OCI-M2 (cell line): Measurements from ENCODE around the gene B3GLCT.

Experiments
- DNase-seq: peaks from one replicate; lab custom pipeline; 2025; ENCODE audit not compliant: unreplicated experiment; lab: John Stamatoyannopoulos, UW

Gene B3GLCT

DNA sequence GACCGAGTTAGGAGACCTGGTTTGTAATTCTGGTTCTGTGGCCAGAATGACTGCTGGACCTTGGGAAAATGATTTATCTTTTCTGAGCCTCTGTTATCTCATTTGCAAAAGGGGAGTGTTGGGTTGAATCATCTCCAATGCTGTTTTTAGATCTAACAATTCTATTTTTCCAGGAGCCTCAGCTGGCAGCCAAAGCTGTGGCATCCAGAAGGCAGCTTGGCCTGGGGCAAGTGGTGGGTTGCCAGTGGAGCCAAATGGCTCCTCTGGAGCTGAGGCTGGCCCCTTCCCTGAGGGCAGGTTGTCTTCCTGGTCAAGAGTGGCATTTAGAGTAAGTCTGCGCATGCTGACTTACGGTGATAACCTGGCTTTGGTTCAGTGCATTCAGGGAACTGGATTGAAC, 21.3 kb downstream of the B3GLCT start:
- DNase-seq = no peak

DNA sequence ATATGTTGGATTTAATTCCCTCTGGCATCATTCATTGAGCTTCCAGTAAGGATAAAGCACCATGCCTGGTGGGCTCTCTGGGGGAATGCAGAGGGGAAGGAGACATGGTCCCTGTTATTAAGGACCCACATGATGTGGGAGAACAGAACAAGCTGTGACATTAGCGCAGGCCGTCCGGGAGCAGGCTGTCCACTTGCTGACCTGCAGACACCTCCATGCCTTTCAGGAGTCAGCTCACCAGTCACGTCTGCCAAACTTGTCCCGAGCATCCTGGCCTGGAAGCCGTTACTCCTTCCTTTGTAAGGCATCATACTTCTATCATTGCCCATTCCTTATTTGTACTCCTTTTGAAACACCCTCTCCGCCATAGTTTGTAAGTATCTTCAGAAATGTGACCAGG, 23.4 kb downstream of the B3GLCT start:
- no peak for DNase-seq

GRCh38 chr13:31223640-31224039, 23.9 kb downstream of the B3GLCT start:
- DNase-seq = no peak

- DNase-seq = no peak
Observed at GRCh38 chr13:31224174-31224669, 24.4 kb downstream of the B3GLCT start.

- no peak for DNase-seq
Observed at GRCh38 chr13:31224963-31225559, 25.3 kb downstream of the B3GLCT start.

GRCh38 chr13:31225998-31226675, 26.4 kb downstream of the B3GLCT start:
- DNase-seq = no peak

DNA sequence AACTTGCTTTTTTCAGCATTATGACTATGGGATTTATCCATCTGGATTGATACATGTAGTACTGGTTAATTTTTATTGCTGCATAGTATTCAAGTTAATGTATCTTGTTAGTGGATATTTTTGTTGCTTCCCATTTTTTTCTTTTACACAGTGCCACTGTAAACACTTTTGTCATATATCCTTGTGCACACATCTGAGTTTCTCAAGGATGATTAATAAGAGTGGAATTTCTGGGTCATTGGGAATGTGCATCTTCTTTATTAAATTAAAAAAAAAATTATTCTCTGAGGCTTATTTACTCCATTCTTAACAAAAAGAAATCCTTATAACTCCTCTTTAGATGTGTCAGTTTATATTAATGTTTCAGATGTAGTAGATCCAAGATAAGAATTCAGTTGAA, 27.3 kb downstream of the B3GLCT start:
- DNase-seq = no peak

DNA sequence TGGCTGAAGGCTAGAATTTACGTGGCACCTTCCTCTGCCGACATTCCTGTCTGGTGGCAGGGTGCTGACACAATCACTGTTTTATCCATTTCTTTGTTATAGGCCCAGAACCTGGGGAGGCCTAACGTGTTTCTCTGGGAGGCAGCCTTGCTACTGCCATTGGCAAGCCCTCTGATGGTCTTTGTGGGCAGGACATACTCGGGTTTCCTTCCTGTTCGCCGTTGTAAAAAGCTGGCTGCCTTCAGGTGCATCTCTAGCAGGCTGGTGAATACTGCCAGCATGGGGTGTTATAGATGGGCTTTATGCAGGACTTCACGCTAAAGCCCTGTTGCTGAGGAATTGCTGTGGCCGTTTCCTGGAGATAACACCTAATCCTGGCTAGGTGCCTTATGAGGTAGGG, 28.1 kb downstream of the B3GLCT start:
- no peak for DNase-seq

GRCh38 chr13:31234729-31235128, 35.0 kb downstream of the B3GLCT start:
- DNase-seq = no peak

- no peak for DNase-seq
Observed at GRCh38 chr13:31236211-31236786, 36.5 kb downstream of the B3GLCT start.

- DNase-seq = no peak
Observed at GRCh38 chr13:31240921-31241320, 41.1 kb downstream of the B3GLCT start.

DNA sequence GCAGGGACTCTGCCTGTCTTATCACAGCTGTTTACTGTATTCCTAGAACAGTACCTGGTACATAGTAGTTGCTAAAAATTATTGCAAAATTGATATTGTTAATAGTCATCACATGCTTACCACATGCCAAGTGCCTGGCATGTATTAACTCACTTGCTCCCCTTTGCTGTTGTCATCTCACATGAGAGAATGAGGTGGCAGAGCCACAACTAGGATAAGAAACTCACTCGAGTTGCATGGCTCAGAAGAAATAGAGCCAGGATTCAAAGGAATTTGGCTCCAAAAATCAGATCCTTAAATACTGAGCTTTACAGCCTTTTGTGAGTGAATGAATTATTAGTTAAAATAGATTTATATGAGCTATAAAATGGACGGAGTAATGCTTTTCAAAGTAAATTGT, 42.6 kb downstream of the B3GLCT start:
- DNase-seq = no peak

DNA sequence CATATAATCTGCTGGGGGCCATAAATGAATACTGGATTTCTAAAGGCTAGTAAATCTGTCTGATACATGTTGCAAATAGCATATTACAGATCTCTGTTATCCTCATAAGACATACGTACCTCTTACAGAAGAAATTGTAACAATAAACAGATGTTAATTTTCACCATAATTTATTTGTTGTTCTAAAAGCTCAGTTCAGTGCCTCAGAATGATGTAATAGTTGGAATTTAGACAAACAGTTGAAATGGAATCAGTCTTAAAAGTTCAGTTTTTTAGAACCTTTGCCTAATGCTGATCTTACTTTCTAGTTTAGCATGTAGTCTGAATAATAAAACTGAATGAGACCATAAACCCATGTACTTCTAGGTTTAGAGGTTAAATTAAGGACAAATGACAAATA, 43.1 kb downstream of the B3GLCT start:
- DNase-seq = no peak

GRCh38 chr13:31245598-31246373, 46.0 kb downstream of the B3GLCT start:
- DNase-seq = no peak

DNA sequence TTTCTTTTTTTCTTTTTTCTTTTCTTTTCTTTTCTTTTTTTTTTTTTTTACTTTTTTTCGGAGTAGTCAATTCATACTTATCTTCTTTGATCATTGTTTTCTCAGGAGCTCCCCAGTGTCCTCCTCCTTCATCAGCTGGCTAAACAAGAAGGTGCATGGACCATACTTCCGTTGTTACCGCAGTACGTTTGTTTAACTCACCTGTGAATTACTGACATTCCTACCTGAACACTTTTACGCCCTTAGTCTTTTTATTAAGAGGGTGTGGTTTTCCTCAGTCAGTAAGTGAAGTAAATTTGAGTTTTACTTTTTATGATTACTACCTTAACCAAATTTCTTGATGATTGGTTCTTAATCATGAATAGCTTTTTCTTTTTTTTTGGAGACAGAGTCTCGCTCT, 47.1 kb downstream of the B3GLCT start:
- no peak for DNase-seq

DNA sequence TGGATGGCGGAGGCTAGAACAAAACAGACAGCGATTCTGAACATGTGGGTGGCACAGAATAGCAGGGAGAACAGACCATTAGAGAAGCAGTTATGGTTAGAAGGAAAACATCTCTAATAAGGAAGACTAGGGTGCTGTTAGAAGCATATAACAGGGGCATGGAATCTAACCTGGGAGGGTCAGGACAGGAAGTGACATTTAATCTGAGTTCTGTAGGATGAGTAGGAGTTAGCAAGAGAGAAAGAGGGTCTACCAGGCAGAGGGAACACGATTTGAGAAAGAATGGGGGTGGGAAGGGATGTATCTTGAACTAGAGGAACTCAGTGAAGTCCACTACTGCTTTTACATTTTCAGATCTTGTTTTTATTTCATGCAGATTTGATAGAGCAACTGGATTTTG, 48.6 kb downstream of the B3GLCT start:
- DNase-seq = no peak

- DNase-seq = no peak
Observed at GRCh38 chr13:31248965-31249539, 49.3 kb downstream of the B3GLCT start.

- DNase-seq = no peak
Observed at GRCh38 chr13:31250435-31250834, 50.7 kb downstream of the B3GLCT start.

DNA sequence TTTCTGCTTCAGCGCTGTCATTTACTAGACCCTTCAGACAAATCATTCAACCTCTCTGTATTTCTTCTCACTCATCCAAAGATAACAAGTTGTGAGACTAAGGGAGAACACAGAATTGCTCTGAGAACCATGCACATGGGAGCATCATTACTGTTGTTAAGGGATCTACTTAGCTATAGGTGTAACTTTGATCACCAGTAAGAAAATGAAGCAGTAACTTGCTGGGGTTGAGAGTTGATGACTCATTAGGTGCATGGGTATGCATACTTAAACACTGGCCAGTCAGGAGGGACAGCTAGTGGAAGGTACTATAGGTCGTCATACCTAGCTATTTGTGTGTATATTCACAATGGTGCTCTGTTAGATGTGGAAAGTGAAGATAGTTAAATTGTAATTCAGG, 61.5 kb downstream of the B3GLCT start:
- DNase-seq = no peak

DNA sequence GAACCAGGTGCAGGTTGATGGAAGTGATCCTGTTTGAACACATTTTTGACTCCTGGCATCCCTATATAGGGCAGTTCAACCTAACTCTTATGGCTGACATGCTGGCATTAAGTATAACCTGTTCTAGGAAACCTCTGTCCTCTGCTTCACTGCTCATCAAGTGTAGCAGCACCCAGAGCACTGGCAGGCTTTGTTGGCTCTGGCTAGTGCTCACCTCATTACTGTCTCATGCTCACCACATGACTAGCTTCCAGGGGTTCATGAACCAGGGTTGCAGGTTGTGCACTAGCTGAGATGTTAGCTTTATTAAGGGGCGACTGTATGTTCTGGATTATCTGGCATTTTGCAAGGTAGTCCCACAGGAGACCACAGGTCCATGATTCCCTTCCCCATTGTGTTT, 63.6 kb downstream of the B3GLCT start:
- no peak for DNase-seq

- no peak for DNase-seq
Observed at GRCh38 chr13:31264151-31264550, 64.4 kb downstream of the B3GLCT start.
